ENCODE results near the gene CDH4. TPM values are rescaled to one million over a fixed set of nuclear protein-coding genes. Genes with fewer than 3 reads are reported as not detected.

Gene CDH4
- total and polyA plus RNA-seq, 8 donors: under 0.01 to 2.2 (median 0.11) TPM; not detected in 2

GRCh38 chr20:61848851-61849250, 596.8 kb downstream of the CDH4 start:
- Histone ChIP-seq H3K36me3 (no peaks in the 10 kb centered on the region), H3K27ac (no peak overlapping the region), H3K27me3 (peaks cover 0 to 77% (median 0%) of the 10 kb centered on the region in 3 donors), H3K4me1 (no peaks in the 10 kb centered on the region), H3K9me3 (peaks cover 0 to 4% (median 2%) of the 10 kb centered on the region in 4 donors), H3K4me3 (no peak overlapping the region)
- TF ChIP-seq POLR2A (IDR thresholded peaks at IDR 0.05): no peak
- TF ChIP-seq, protein P1, sequence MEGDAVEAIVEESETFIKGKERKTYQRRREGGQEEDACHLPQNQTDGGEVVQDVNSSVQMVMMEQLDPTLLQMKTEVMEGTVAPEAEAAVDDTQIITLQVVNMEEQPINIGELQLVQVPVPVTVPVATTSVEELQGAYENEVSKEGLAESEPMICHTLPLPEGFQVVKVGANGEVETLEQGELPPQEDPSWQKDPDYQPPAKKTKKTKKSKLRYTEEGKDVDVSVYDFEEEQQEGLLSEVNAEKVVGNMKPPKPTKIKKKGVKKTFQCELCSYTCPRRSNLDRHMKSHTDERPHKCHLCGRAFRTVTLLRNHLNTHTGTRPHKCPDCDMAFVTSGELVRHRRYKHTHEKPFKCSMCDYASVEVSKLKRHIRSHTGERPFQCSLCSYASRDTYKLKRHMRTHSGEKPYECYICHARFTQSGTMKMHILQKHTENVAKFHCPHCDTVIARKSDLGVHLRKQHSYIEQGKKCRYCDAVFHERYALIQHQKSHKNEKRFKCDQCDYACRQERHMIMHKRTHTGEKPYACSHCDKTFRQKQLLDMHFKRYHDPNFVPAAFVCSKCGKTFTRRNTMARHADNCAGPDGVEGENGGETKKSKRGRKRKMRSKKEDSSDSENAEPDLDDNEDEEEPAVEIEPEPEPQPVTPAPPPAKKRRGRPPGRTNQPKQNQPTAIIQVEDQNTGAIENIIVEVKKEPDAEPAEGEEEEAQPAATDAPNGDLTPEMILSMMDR (IDR thresholded peaks at IDR 0.05): no peak
- TF ChIP-seq EP300 (IDR thresholded peaks at IDR 0.05): no peak
- no peak for TF ChIP-seq POLR2AphosphoS5 (IDR thresholded peaks at IDR 0.05)
- no peak for DNase-seq
- WGBS, 5 donors: 51 to 68% (median 60%) methylated on average over 4 of the region's 4 CpGs
- intact Hi-C loops (cut with DNase I; ENCODE audit: low total_unique reads): no loop called here

- H3K27ac ChIP-seq: no peak overlapping the region
- H3K27me3 ChIP-seq: peaks cover 0 to 77% (median 0%) of the 10 kb centered on the region in 3 donors
- H3K4me1 ChIP-seq: no peaks in the 10 kb centered on the region
- DNase-seq: no peak
- H3K4me3 ChIP-seq: no peak overlapping the region
- no peaks in the 10 kb centered on the region for H3K36me3 ChIP-seq
- TF ChIP-seq EP300 (IDR thresholded peaks at IDR 0.05) (no peak), POLR2AphosphoS5 (IDR thresholded peaks at IDR 0.05) (no peak), POLR2A (IDR thresholded peaks at IDR 0.05) (no peak)
- TF ChIP-seq, protein P1 (IDR thresholded peaks at IDR 0.05): no peak
- 67 to 83% (median 78%) methylated on average over 7 to 11 of the region's 11 CpGs for WGBS, 5 donors
- H3K9me3 ChIP-seq: peaks cover 0 to 9% (median 4%) of the 10 kb centered on the region in 4 donors
- intact Hi-C loops (cut with DNase I; ENCODE audit: low total_unique reads): no loop called here
Observed at GRCh38 chr20:61849376-61849775, 597.3 kb downstream of the CDH4 start.

- Histone ChIP-seq H3K9me3 (peaks cover 0 to 12% (median 6%) of the 10 kb centered on the region in 4 donors), H3K36me3 (no peaks in the 10 kb centered on the region), H3K4me1 (no peaks in the 10 kb centered on the region), H3K27ac (no peak overlapping the region), H3K4me3 (no peak overlapping the region), H3K27me3 (peaks cover 0 to 73% (median 0%) of the 10 kb centered on the region in 3 donors)
- 78 to 84% (median 79%) methylated on average over 12 of the region's 12 CpGs for whole genome bisulfite sequencing, 5 donors
- TF ChIP-seq POLR2A (IDR thresholded peaks at IDR 0.05) (no peak), POLR2AphosphoS5 (IDR thresholded peaks at IDR 0.05) (no peak), EP300 (IDR thresholded peaks at IDR 0.05) (no peak)
- TF ChIP-seq, protein P1 (IDR thresholded peaks at IDR 0.05): no peak
- no peak for DNase-seq
- intact Hi-C loops (cut with DNase I; ENCODE audit: low total_unique reads): no loop called here
Observed at GRCh38 chr20:61849822-61850221, 597.8 kb downstream of the CDH4 start.

GRCh38 chr20:61850457-61850856, 598.4 kb downstream of the CDH4 start:
- intact Hi-C loops (cut with DNase I; ENCODE audit: low total_unique reads): no loop called here
- Histone ChIP-seq H3K27ac (no peak overlapping the region), H3K9me3 (peaks cover 0 to 16% (median 8%) of the 10 kb centered on the region in 4 donors), H3K27me3 (peaks cover 0 to 67% (median 0%) of the 10 kb centered on the region in 3 donors), H3K4me1 (no peaks in the 10 kb centered on the region), H3K36me3 (no peaks in the 10 kb centered on the region), H3K4me3 (no peak overlapping the region)
- TF ChIP-seq, protein P1 (IDR thresholded peaks at IDR 0.05): no peak
- no peak for TF ChIP-seq POLR2A (IDR thresholded peaks at IDR 0.05)
- WGBS, 5 donors: 76 to 81% (median 78%) methylated on average over 14 of the region's 14 CpGs
- DNase-seq: no peak
